Nephron (organoid): Measurements from ENCODE around the gene GPR142.

Experiments used
- H3K27ac Mint-ChIP-seq, 3 experiments: 2 replicates each; pipeline ENCODE4 v1.8.0; 2020; ENCODE audit warnings: mixed read lengths in 3 of 3, mild to moderate bottlenecking in 2 of 3, moderate library complexity in 1 of 3
- H3K27me3 Mint-ChIP-seq: 2 replicates; pipeline ENCODE4 v1.8.0; 2021; ENCODE audit warnings: low read depth, mild to moderate bottlenecking, moderate library complexity, mixed read lengths
- H3K36me3 Mint-ChIP-seq: 2 replicates; pipeline ENCODE4 v1.8.0; 2020; ENCODE audit warnings: low read depth, mixed read lengths
- H3K4me1 Mint-ChIP-seq: 2 replicates; pipeline ENCODE4 v1.8.0; 2020; ENCODE audit warnings: mixed read lengths
- H3K4me3 Mint-ChIP-seq, 3 experiments: 2 replicates each; pipeline ENCODE4 v1.8.0; 2020; ENCODE audit warnings: mild to moderate bottlenecking in 3 of 3, mixed read lengths in 3 of 3, moderate library complexity in 2 of 3
- H3K9me3 Mint-ChIP-seq: 2 replicates; pipeline ENCODE4 v1.8.0; 2020; ENCODE audit warnings: mixed read lengths
- CTCF ChIP-seq, 3 experiments: fragments of 200-600 bp; sonication (generic); IDR thresholded peaks; one replicate each; pipeline ENCODE4 v1.5.0; 2021; ENCODE audit warnings: antibody characterized with exemption in 3 of 3; ENCODE audit not compliant: unreplicated experiment in 3 of 3

Gene GPR142

GRCh38 chr17:74328487-74328886 is 38.8 kb upstream of the GPR142 start:
- Mint-ChIP-seq H3K4me3 (no peak overlapping the region), H3K36me3 (no peaks in the 10 kb centered on the region), H3K9me3 (no peaks in the 10 kb centered on the region), H3K27ac (no peak overlapping the region), H3K27me3 (peaks cover 65% of the 10 kb centered on the region), H3K4me1 (peaks cover 23% of the 10 kb centered on the region)
- TF ChIP-seq CTCF (IDR thresholded peaks at IDR 0.05; ENCODE audit: unreplicated experiment in 3 of 3), result no peak

GRCh38 chr17:74329378-74329777 is 37.9 kb upstream of the GPR142 start:
- Mint-ChIP-seq H3K27ac (no peak overlapping the region), H3K9me3 (no peaks in the 10 kb centered on the region), H3K27me3 (peaks cover 60% of the 10 kb centered on the region), H3K4me1 (peaks cover 23% of the 10 kb centered on the region), H3K36me3 (no peaks in the 10 kb centered on the region), H3K4me3 (no peak overlapping the region)
- TF ChIP-seq CTCF (IDR thresholded peaks at IDR 0.05; ENCODE audit: unreplicated experiment in 3 of 3), result no peak

GRCh38 chr17:74330446-74330845 is 36.9 kb upstream of the GPR142 start:
- H3K27ac Mint-ChIP-seq, result no peak overlapping the region
- no peaks in the 10 kb centered on the region for H3K36me3 Mint-ChIP-seq
- H3K9me3 Mint-ChIP-seq, result no peaks in the 10 kb centered on the region
- no peak overlapping the region for H3K4me3 Mint-ChIP-seq
- peaks cover 55% of the 10 kb centered on the region for H3K27me3 Mint-ChIP-seq
- H3K4me1 Mint-ChIP-seq, result peaks cover 18% of the 10 kb centered on the region
- no peak for TF ChIP-seq CTCF (IDR thresholded peaks at IDR 0.05; ENCODE audit: unreplicated experiment in 3 of 3)

- H3K27ac Mint-ChIP-seq, result no peak overlapping the region
Observed at GRCh38 chr17:74332017-74332650, 35.2 kb upstream of the GPR142 start.

GRCh38 chr17:74332763-74333283 is 34.5 kb upstream of the GPR142 start:
- Mint-ChIP-seq H3K4me3 (no peak overlapping the region), H3K9me3 (no peaks in the 10 kb centered on the region), H3K27me3 (peaks cover 52% of the 10 kb centered on the region), H3K36me3 (no peaks in the 10 kb centered on the region), H3K27ac (no peak overlapping the region), H3K4me1 (peaks cover 18% of the 10 kb centered on the region)
- TF ChIP-seq CTCF (IDR thresholded peaks at IDR 0.05; ENCODE audit: unreplicated experiment in 3 of 3), result no peak

More at GRCh38 chr17:74332017-74332650, 35.2 kb upstream of the GPR142 start:
- Mint-ChIP-seq H3K4me3 (no peak overlapping the region), H3K9me3 (no peaks in the 10 kb centered on the region), H3K36me3 (no peaks in the 10 kb centered on the region), H3K27me3 (peaks cover 53% of the 10 kb centered on the region), H3K4me1 (peaks cover 18% of the 10 kb centered on the region)
- no peak for TF ChIP-seq CTCF (IDR thresholded peaks at IDR 0.05; ENCODE audit: unreplicated experiment in 3 of 3)
